OCI-LY1 (cell line): ENCODE measurements around the gene PCSK6.

ENCODE experiments used
- EZH2 ChIP-seq: fragments of 200-600 bp; sonication (generic), shearing (Covaris generic); IDR thresholded peaks from 2 replicates; pipeline ENCODE4 v1.8.0; 2017; ENCODE audit warnings: borderline replicate concordance, mixed run types, mild to moderate bottlenecking, antibody characterized with exemption, low read length, moderate library complexity, mixed read lengths
- TF ChIP-seq, protein P1 (sequence below): fragments of 200-600 bp; sonication (generic), shearing (Covaris generic); IDR thresholded peaks from 2 replicates; pipeline ENCODE4 v1.5.1; 2017; ENCODE audit warnings: mild to moderate bottlenecking, antibody characterized with exemption, low read length, moderate library complexity, mixed read lengths

DNA sequence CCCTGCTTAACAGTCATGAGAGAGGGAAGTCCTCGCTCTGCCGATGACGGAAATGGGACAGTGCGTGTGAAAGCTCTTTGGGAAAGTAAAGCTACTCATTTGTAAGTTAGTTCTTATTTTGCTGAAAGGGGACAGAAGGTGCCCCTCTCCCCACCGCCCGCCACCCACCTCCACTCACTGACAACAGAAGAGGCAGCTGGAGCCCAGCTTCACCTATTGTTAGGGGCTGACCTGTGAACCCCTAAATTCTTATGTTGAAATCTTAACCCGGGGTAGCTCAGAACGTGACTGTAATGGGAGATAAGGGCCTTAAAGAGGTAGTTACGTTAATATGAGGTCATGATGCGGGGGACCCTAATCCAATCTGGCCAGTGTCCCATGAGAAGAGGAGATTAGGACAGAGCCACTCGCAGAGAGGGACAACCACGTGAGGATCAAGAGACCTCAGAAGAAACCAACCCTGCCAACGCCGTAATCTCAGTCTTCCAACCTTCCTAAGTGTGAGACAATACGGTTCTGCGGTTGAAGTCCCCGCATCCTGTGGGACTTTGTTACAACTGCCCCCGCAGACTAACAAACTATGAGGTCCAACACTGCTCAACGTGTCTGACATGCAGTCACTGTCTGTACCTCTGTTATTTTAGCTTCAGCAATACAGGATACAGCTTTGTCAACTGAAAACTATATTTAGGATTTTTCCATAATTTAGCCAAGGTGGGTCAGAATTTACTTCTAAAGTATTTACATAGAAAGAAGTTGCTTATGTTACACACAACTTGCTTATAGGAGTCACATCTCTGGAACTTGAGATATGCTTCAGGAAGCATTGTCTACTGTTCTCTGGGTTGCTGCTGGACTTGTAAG is 51.7 kb downstream of the PCSK6 start:
- TF ChIP-seq, protein P1, sequence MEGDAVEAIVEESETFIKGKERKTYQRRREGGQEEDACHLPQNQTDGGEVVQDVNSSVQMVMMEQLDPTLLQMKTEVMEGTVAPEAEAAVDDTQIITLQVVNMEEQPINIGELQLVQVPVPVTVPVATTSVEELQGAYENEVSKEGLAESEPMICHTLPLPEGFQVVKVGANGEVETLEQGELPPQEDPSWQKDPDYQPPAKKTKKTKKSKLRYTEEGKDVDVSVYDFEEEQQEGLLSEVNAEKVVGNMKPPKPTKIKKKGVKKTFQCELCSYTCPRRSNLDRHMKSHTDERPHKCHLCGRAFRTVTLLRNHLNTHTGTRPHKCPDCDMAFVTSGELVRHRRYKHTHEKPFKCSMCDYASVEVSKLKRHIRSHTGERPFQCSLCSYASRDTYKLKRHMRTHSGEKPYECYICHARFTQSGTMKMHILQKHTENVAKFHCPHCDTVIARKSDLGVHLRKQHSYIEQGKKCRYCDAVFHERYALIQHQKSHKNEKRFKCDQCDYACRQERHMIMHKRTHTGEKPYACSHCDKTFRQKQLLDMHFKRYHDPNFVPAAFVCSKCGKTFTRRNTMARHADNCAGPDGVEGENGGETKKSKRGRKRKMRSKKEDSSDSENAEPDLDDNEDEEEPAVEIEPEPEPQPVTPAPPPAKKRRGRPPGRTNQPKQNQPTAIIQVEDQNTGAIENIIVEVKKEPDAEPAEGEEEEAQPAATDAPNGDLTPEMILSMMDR: no peak
- no peak for TF ChIP-seq EZH2
